Cardiac muscle cell (in vitro differentiated cells and primary cell): Measurements from ENCODE around the gene RNF214. TPM values are rescaled to one million over a fixed set of nuclear protein-coding genes. Genes with fewer than 3 reads are reported as not detected.
"Not testable (repeated sequence)": the region's sequence is repeated elsewhere in the genome, so short reads cannot be mapped to it uniquely, and the experiment has no call there.

Experiments
- DNase-seq, 2 donors: peaks; one replicate each; pipeline versions ENCODE4 v3.0.0 to v3.0.0-alpha.2; 2010 to 2017; ENCODE audit warnings: low read depth in 1 of 2, low spot score in 1 of 2
- H3K27ac ChIP-seq: fragments of 200-600 bp; sonication (generic); 2 replicates; pipeline ENCODE4 v1.5.1; 2016
- H3K27me3 ChIP-seq: fragments of 200-600 bp; sonication (generic); 2 replicates; pipeline ENCODE4 v1.6.0; 2016; ENCODE audit warnings: control low read depth
- H3K36me3 ChIP-seq: fragments of 200-600 bp; sonication (generic); 2 replicates; pipeline ENCODE4 v1.5.1; 2016; ENCODE audit warnings: control low read depth
- H3K4me1 ChIP-seq: fragments of 200-600 bp; sonication (generic); 2 replicates; pipeline ENCODE4 v1.8.1; 2017; ENCODE audit warnings: low read depth, mild to moderate bottlenecking, mixed run types
- H3K4me3 ChIP-seq: fragments of 200-600 bp; sonication (generic); 2 replicates; pipeline ENCODE4 v1.5.1; 2016; ENCODE audit warnings: mild to moderate bottlenecking
- H3K9me3 ChIP-seq: fragments of 200-600 bp; sonication (generic); 2 replicates; pipeline ENCODE4 v1.5.1; 2017; ENCODE audit warnings: low read depth, mild to moderate bottlenecking, control low read depth
- polyA plus RNA-seq: library from polyadenylated mRNA; unstranded; fragments of >200 nt; fragmentation: Nextera tagmentation; extraction: Ambion mirVana; gene quantifications from 2 replicates; pipeline ENCODE4 v1.2.1, GENCODE V29; 2016
- total RNA-seq: library from RNA; depleted of rRNA; stranded (reverse); fragments of >200 nt; gene quantifications from 2 replicates; pipeline ENCODE4 v1.2.3, GENCODE V29; 2016
- TF ChIP-seq, protein P1 (sequence below): IDR thresholded peaks from 2 replicates; pipeline ENCODE4 v1.5.1; 2012; ENCODE audit warnings: low read depth, mild to moderate bottlenecking, low read length

The RNF214 gene
- total and polyA plus RNA-seq, 2 experiments from 2014 or later, result 13.8 to 20.0 TPM

DNA sequence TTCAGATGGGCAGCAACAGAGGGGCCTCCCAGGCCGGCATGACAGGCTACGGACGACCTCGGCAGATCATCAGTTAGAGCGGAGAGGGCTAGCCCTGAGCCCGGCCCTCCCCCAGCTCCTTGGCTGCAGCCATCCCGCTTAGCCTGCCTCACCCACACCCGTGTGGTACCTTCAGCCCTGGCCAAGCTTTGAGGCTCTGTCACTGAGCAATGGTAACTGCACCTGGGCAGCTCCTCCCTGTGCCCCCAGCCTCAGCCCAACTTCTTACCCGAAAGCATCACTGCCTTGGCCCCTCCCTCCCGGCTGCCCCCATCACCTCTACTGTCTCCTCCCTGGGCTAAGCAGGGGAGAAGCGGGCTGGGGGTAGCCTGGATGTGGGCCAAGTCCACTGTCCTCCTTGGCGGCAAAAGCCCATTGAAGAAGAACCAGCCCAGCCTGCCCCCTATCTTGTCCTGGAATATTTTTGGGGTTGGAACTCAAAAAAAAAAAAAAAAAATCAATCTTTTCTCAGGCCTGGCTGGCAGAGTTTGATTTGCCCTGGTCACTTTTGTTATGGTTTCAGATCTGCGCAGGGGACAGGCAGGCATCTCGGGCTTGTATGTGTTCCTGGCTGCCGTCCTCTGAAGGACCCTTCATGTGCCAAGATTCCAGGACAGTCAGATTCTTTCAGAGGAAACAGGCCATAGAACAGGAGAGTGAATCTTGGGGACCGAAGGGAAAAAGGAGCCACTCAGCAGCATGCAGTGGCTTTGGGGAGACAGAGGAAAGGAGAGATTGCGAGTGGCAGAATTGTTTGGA lies 28.0 kb upstream of the RNF214 start:
- DNase-seq, result no peak
- TF ChIP-seq, protein P1, sequence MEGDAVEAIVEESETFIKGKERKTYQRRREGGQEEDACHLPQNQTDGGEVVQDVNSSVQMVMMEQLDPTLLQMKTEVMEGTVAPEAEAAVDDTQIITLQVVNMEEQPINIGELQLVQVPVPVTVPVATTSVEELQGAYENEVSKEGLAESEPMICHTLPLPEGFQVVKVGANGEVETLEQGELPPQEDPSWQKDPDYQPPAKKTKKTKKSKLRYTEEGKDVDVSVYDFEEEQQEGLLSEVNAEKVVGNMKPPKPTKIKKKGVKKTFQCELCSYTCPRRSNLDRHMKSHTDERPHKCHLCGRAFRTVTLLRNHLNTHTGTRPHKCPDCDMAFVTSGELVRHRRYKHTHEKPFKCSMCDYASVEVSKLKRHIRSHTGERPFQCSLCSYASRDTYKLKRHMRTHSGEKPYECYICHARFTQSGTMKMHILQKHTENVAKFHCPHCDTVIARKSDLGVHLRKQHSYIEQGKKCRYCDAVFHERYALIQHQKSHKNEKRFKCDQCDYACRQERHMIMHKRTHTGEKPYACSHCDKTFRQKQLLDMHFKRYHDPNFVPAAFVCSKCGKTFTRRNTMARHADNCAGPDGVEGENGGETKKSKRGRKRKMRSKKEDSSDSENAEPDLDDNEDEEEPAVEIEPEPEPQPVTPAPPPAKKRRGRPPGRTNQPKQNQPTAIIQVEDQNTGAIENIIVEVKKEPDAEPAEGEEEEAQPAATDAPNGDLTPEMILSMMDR, result no peak
- Histone ChIP-seq H3K36me3 (peaks cover 3% of the 10 kb centered on the region), H3K27ac (peak overlapping the region; percentile 52), H3K9me3 (no peaks in the 10 kb centered on the region), H3K27me3 (no peaks in the 10 kb centered on the region), H3K4me1 (peaks cover 12% of the 10 kb centered on the region), H3K4me3 (no peak overlapping the region)

- TF ChIP-seq, protein P1, result peak; percentile 12
- Histone ChIP-seq H3K36me3 (peaks cover 3% of the 10 kb centered on the region), H3K4me3 (no peak overlapping the region), H3K4me1 (peaks cover 6% of the 10 kb centered on the region), H3K27me3 (no peaks in the 10 kb centered on the region), H3K9me3 (no peaks in the 10 kb centered on the region), H3K27ac (peak overlapping the region; percentile 52)
- DNase-seq, result no peak
Observed at GRCh38 chr11:117205211-117205818, 27.2 kb upstream of the RNF214 start.

- not testable (repeated sequence) for H3K9me3 ChIP-seq, H3K36me3 ChIP-seq, H3K4me1 ChIP-seq, H3K4me3 ChIP-seq, DNase-seq, H3K27me3 ChIP-seq
- H3K27ac ChIP-seq, result peak overlapping the region; percentile 77
Observed at GRCh38 chr11:117206111-117206510, 26.4 kb upstream of the RNF214 start.

- not testable (repeated sequence) for H3K27me3 ChIP-seq, H3K4me3 ChIP-seq, DNase-seq, H3K9me3 ChIP-seq, H3K27ac ChIP-seq, H3K4me1 ChIP-seq, H3K36me3 ChIP-seq
Observed at GRCh38 chr11:117206859-117207258, 25.6 kb upstream of the RNF214 start.

DNA sequence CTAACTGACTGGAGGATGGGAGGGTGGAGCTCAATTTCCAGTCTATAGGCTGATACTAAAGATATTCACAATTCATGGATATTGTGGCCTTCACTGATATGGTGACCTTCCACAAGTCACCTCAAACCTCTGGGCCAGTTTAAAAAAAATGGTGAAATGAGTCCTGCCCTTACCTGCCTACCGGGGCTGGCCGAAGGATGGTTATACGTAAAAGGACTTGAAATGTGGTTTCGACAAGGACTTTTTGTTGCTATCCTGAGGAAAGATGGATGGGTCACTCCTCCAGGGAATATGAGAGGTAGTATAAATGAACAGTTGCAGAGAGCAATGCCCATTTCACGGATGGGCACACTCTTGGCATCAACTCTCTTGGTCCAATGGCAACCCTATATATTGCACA lies 25.0 kb upstream of the RNF214 start:
- H3K36me3 ChIP-seq, H3K27ac ChIP-seq, H3K4me3 ChIP-seq, H3K9me3 ChIP-seq, H3K27me3 ChIP-seq, H3K4me1 ChIP-seq, DNase-seq: not testable (repeated sequence)

- TF ChIP-seq, protein P1, result peak; percentile 7
- H3K4me1 ChIP-seq, H3K9me3 ChIP-seq, H3K4me3 ChIP-seq, H3K27me3 ChIP-seq, H3K27ac ChIP-seq, H3K36me3 ChIP-seq: not testable (repeated sequence)
- DNase-seq, result peak in 1 of 2 donors; percentile 34
Observed at GRCh38 chr11:117208710-117209109, 23.8 kb upstream of the RNF214 start.

DNA sequence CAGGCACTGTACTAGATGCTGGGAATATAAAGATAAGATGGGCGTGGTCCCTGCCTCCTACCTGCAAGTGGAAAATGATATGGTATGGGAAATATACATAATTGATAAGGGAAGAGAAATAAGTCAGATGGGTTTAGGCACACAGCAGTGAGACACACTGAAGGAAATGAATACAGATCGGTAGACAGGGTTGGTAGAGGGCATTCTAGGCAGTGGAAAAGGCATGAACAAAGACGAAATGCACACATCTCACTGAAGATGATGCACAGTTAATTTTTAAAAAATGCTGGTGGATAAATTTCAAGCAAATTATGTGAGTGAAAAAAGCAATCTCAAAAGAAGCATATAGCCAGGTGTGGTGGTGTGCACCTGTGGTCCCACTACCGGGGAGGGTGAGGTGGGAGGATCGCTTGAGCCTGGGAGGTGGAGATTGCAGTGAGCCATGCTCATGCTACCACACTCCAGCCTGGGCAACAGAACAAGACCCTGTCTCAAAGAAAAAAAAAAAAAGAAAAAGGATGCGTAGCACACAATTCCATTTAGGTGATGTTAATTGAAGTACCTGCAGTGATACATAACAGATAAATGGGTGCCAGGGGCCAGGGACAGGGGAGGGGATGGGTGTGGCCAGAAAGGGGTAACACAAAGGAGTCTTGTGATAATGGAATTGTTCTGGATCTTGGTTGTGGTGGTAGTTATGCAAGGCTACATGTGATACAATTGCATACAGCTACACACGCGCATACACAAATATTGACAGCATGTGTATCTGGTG lies 22.9 kb upstream of the RNF214 start:
- H3K4me3 ChIP-seq, H3K9me3 ChIP-seq, H3K36me3 ChIP-seq, H3K27ac ChIP-seq, H3K27me3 ChIP-seq, H3K4me1 ChIP-seq: not testable (repeated sequence)
- DNase-seq, result peak in 1 of 2 donors; percentile 46
